Inflammatory macrophage treated with lipopolysaccharide for 4 hours (primary cell): ENCODE results near the gene GBX2.

Source experiments
- DNase-seq: peaks from one replicate; pipeline ENCODE4 v3.0.0-alpha.2; 2020

Gene GBX2

DNA sequence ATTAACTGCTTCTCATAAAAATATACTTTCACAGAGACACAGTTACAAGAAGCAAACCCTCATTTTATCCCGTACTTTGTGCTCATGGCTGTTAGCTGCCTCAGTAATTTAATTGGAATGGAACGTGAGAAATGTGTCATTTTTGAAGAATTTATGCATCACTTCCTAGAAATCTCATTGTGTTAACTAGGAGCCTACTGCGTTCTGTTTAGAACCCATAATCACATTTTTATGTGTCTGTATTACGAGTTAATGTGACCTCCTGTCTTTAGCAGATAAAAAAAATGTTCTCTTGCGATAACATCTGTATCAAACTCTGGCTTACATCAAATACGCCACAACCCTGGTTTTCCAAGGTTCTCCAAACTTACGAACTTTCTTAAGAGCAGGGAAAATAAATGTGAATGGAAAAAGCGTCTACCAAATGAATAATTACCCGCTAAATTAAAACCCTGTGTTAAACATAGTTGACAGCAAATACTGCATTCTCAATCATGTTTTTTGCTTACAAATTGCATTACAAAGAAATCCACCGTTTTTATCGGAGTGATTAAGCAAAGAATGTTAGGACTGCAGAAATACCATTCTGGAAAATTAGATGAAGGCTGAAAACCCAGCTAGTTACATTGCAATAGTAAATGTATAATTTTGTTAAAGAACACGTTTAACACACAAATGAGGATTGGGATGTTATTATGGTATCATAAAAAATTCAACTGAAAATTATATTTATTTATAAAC lies 12.1 kb upstream of the GBX2 start:
- no peak for DNase-seq

GRCh38 chr2:236179236-236180075 lies 11.3 kb upstream of the GBX2 start:
- no peak for DNase-seq

DNA sequence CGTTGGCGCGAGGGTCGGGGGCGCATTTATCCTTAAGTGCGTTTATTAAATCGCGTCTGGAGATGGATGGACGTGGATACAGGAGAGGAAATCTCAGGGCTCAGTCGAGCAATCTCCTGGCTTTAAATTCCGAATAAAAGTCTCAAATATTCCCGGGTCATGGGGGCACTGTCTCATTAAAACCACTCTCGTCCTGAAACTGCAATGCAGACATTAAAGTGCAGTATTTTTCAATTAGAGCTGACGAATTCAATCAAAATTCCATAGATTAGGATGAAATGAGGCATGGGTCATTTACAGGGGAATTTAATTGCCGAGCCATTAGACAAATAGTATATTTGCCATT lies 10.7 kb upstream of the GBX2 start:
- no peak for DNase-seq

GRCh38 chr2:236177967-236178889 lies 10.0 kb upstream of the GBX2 start:
- DNase-seq: peak; percentile 9

- DNase-seq: no peak
Measured at GRCh38 chr2:236177604-236177966, 9.4 kb upstream of the GBX2 start.

GRCh38 chr2:236176951-236177350 lies 8.8 kb upstream of the GBX2 start:
- no peak for DNase-seq

- DNase-seq: no peak
Measured at GRCh38 chr2:236176417-236176816, 8.2 kb upstream of the GBX2 start.

DNA sequence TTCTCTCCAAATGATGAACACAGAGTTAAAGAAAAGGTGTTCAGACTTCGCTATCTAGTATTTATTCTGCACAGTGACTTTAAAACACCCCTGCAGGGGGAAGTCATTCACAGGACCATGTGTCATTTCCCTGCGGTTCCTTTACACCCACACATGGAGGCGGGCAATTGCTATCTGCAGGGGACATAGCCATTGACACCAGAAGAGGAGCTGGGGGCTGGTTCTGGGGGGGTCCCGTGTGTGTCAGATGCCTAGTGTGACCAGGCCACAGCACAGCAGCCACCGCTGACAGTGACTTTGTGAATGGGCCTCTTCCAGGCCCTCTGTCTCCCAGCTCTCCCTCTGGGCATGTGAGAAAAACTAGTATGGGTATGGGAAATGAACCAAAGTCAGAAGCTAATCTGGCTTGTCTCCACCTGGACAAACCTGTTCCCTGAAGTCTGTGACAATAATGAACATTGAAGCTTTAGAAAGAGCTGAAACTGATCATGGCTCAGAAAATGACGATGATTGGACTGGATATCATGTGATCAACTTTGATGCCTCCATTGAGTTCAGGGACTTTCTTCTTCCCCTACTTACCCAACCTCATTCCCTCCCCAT lies 7.5 kb upstream of the GBX2 start:
- DNase-seq: peak; percentile 75

DNA sequence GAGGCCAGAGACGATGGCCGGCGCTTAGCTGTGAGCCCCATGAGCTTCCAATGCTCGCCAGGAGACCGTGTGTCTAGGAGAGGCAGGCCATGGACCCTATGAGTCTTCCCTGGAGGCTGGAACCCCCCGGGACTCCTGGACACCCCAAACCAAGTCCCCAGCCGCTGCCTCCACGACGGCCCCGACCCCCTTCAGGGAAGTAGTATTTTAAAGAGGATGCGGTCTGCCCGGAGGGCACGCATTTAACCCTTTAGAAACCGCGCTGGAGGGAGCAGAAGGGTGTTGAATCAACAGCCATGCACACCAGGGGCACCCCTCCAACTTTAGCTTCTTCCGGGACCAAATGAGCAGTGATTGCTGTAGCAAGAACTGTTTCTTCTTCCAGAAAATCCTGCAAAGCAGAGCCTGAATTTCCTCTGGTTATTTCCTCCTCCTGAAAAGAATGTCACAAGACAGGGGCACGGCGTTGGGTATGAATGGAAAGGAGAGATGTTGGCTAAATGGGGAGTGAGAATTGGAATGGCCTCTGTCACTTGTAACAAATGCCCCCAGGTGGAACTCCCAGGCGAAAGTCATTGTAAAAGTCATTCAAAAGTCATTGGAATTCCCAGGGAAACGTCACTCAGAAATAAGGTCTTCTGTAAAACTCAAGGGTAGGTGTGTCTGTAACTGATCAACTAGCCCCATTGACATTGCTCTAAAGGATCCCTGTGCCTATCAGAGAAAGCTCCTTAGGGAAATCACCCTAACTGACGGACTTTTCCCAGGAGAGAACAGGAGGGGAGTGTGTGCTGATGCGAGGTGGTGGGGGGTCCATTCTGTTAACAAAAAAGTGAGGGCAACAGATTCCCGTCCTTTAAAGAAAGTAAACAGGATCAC lies 5.8 kb upstream of the GBX2 start:
- no peak for DNase-seq

DNA sequence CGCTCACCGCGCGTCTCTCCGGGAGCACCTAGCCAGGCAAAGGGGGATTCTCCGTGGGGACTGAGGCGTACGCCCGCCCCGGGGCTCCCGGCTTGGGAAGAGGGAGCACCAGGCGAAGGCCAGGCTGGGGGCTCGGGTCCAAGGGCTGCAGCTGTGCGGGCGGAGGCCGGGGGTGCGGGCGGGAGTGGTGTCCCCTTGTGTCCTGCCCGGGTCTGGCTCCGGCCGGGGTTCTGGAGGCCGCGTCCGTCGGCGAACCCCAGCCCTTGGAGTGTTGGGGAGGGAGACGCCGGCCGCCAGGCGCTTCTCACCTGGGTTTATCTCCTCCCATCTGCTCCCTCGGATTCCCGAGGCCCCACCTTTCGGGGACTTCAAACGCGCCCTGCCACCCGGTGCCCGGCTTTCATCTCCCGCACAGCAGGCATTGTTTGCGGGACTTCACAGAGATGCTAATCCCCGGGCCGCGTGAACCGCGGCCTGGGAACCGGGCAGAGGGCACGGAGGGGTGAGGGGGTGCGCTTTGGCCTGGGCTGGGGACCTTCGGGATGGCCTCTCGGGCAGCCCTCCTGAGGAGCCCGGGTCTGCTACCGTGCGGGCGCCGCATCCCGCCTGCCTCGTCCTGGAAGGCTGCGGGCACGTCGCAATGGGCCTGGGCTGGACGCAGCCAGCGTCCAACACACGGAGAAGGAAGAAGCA lies 5.0 kb upstream of the GBX2 start:
- DNase-seq: no peak

- DNase-seq: no peak
Measured at GRCh38 chr2:236172255-236173035, 4.3 kb upstream of the GBX2 start.

GRCh38 chr2:236171680-236172254 lies 3.6 kb upstream of the GBX2 start:
- no peak for DNase-seq

DNA sequence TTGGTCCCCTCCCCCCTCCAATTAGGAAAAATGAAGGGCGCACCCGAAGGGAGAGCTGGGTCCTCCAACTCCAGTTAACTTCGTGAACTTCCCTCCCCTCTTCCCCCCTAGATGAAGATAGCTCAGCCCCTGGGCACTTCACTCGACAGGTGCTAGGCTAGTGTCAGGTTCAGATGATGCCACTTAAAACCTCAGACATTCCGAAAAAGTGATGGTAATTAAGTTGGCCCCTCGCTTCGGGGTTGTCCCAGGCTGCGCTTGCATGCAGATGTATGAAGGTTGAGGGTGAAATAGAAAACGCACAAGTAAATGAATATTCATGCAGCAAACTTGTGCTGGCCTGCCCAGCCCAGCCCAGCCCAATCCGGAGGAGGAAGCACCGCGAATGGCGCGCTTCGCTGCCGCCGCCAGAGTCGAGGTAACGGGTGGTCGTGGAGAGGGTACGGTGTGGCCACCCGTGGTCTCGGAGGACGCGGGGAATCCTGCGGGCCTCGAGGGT lies 3.0 kb upstream of the GBX2 start:
- no peak for DNase-seq

GRCh38 chr2:236170590-236171165 lies 2.5 kb upstream of the GBX2 start:
- DNase-seq: no peak

DNA sequence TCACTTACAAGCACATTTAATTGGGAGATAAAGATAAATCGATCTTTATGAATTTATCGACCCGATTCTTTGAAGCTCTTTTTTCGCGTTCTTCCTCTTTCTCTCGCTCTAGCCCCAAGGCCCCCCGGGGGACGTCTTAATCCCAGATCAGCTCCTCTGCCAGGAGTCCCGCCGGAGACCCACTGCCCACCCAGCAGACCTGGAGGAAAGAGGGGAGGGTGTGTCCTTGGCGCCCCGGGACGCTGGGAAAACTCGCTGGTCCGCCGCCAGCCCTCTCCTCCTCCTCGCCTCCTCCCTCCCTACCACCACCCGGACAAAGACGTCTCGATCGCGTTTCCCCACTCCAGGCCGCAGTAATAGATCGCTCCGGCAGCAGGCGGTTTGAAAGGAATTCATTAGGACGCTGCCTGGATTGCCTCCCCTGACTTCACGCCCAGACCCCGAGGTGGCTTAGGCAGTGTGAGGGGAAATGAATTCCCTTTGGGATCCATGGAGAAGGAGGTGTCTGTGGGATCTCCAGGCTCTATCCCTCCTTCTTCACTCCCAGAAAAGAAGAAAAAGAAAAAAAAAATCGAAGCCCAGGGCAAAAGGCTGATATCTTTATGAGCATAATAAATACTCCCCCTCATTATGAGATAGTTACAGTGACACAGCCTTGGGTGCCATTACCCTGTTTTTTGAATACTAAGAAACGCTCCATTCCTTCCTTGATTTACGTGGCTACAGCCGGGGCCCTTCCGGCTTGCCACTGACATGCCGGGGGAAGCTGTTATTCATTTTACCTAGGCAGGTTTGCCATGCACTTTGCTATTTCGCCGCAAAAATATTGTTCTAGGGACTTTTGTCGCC lies 1.8 kb upstream of the GBX2 start:
- DNase-seq: no peak

GRCh38 chr2:236169151-236169721 lies 1.1 kb upstream of the GBX2 start:
- DNase-seq: no peak

DNA sequence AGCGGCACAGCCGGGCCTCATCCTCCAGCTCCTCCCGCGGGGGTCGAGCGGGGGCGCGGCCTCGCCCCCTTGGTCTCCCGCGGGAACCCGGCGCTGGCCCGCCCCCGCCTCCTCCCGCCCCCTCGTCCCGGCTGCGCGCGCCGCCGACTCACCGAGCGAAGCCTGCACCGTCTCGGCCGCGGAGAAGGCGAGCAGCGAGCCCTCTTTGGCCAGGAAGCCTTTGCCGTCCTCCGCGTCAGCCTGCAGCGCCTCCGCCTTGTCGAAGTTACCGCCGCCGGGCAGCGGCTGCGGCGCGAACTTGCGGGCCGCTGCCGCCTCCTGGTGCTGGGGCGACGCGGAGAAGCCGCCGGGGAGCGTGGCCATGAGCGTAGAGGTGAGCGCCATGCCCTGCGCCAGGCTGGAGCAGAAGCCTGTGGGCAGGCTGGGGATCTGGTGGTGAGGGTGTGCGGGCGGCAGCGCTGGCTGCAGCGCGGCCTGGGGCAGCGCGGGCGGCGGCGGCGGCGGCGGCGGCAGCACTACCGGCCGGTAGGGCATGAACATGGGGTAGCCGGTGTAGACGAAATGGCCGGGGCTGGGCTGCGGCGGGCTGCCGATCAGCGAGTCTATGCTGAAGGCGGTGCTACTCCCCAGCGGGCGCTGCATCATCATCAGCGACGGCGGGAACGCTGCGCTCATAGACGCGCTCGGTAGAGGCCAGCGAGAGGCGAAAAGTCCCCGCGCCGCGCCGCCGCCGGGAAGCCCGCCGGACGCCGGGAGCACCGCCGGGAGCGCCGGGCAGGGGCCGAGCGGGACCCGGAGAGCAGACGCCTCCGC lies 683 bp downstream of the GBX2 start:
- DNase-seq: no peak
